Motor neuron (in vitro differentiated cells): Measurements from ENCODE around the gene CACNB4. TPM values are rescaled to one million over a fixed set of nuclear protein-coding genes. Genes with fewer than 3 reads are reported as not detected.
"Not testable (repeated sequence)": the region's sequence is repeated elsewhere in the genome, so short reads cannot be mapped to it uniquely, and the experiment has no call there.

Source experiments
- ATAC-seq, 8 experiments: fragments of 200-7000 bp; cut with Tn5 transposase; replicated peaks in 6 of 8; 2 replicates each; pipeline ENCODE4 v1.8.0; 2021; ENCODE audit warnings: mild to moderate bottlenecking in 8 of 8, moderate library complexity in 8 of 8
- H3K27ac ChIP-seq, 2 donors: fragments of 250-450 bp; sonication (Bioruptor Pico); 2 replicates each; pipeline ENCODE4 v1.9.0; 2021; ENCODE audit warnings: antibody characterized with exemption in 2 of 2, mild to moderate bottlenecking in 2 of 2, moderate library complexity in 1 of 2
- H3K4me1 ChIP-seq, 2 donors: fragments of 250-450 bp; sonication (Bioruptor Pico); replicated peaks in 1 of 2; 2 replicates each; pipeline ENCODE4 v1.6.1; 2021; ENCODE audit warnings: antibody characterized with exemption in 2 of 2, mild to moderate bottlenecking in 2 of 2, moderate library complexity in 1 of 2
- H3K4me3 ChIP-seq, 5 donors: fragments of 250-450 bp; sonication (Bioruptor Pico); 2 replicates each; pipeline ENCODE4 v1.9.0; 2021; ENCODE audit warnings: antibody characterized with exemption in 5 of 5, mild to moderate bottlenecking in 5 of 5, moderate library complexity in 4 of 5
- WGBS, 10 experiments: fragments of 450-650 bp; shearing (Covaris generic); methylation state at CpG; one replicate each; pipeline ENCODE4 v1.0.0; 2022; 5-methylcytosine and 5-hydroxymethylcytosine counted together
- in situ Hi-C, 9 experiments: fragments of 400-800 bp; cut with MboI; loops; one replicate each; pipeline ENCODE4 v1.15.0; 2021; ENCODE audit warnings: low sequenced_read_pairs in 9 of 9, low pct_unique_long_range_greater_than_20kb in 2 of 9; ENCODE audit not compliant: unreplicated experiment in 9 of 9
- total RNA-seq, 8 experiments: library from RNA; unstranded; fragments of 300-600 nt; gene quantifications; 2 replicates each; pipeline versions ENCODE4 v1.2.3 to v1.2.4, GENCODE V29; 2022

Gene CACNB4
- total RNA-seq, 8 experiments from 2014 or later, result 6.7 to 116 (median 19.0) TPM

GRCh38 chr2:152038441-152038958, 60.3 kb downstream of the CACNB4 start:
- in situ Hi-C loops, result loop anchor here in 4 of 9 experiments (25.0 kb wide), 3 partner anchors 99 to 599 kb away; no protein-coding TSS in a partner anchor
- ATAC-seq, result peak in 5 of 8 experiments; percentile 7 to 31 (median 23)
- Histone ChIP-seq H3K4me3 (no peak overlapping the region), H3K27ac (no peak overlapping the region), H3K4me1 (peaks cover 0 to 6% of the 10 kb centered on the region in 2 donors)
- WGBS, 10 experiments, result 58 to 89% (median 68%) methylated on average over 1 to 4 of the region's 5 CpGs; no CpG with 5 or more reads in 3 of the 10 experiments

GRCh38 chr2:152037743-152038435, 61.0 kb downstream of the CACNB4 start:
- ATAC-seq, result peak in 6 of 8 experiments; percentile 12 to 67 (median 42)
- Histone ChIP-seq H3K4me1 (peaks cover 0 to 6% of the 10 kb centered on the region in 2 donors), H3K27ac (no peak overlapping the region), H3K4me3 (no peak overlapping the region)
- WGBS, 10 experiments, result 33 to 100% (median 100%) methylated on average over 1 to 4 of the region's 6 CpGs; no CpG with 5 or more reads in 5 of the 10 experiments
- in situ Hi-C loops, result loop anchor here in 4 of 9 experiments (25.0 kb wide), 3 partner anchors 99 to 599 kb away; no protein-coding TSS in a partner anchor

- WGBS, 10 experiments, result 16 to 93% (median 43%) methylated on average over 2 to 10 of the region's 10 CpGs; no CpG with 5 or more reads in 1 of the 10 experiments
- in situ Hi-C loops, result loop anchor here in 4 of 9 experiments (25.0 kb wide), 3 partner anchors 100 to 600 kb away; no protein-coding TSS in a partner anchor
- Histone ChIP-seq H3K4me3 (no peak overlapping the region), H3K4me1 (no peaks in the 10 kb centered on the region), H3K27ac (no peak overlapping the region)
- ATAC-seq, result peak; percentile 53 to 90 (median 80)
Measured at GRCh38 chr2:152036611-152037469, 62.0 kb downstream of the CACNB4 start.

GRCh38 chr2:152034257-152034801, 64.5 kb downstream of the CACNB4 start:
- no peak overlapping the region for H3K4me3 ChIP-seq
- H3K27ac ChIP-seq, result no peak overlapping the region
- no peaks in the 10 kb centered on the region for H3K4me1 ChIP-seq
- 24 to 93% (median 60%) methylated on average over 2 to 7 of the region's 7 CpGs; no CpG with 5 or more reads in 2 of the 10 experiments for WGBS, 10 experiments
- ATAC-seq, result no peak
- in situ Hi-C loops, result loop anchor here in 4 of 9 experiments (25.0 kb wide), 3 partner anchors 103 to 603 kb away; no protein-coding TSS in a partner anchor

- Histone ChIP-seq H3K27ac (no peak overlapping the region), H3K4me1 (no peaks in the 10 kb centered on the region), H3K4me3 (no peak overlapping the region)
- in situ Hi-C loops, result loop anchor here in 4 of 9 experiments (25.0 kb wide), 3 partner anchors 104 to 604 kb away; no protein-coding TSS in a partner anchor
- ATAC-seq, result no peak
- WGBS, 10 experiments, result 62 to 100% (median 75%) methylated on average over 1 to 12 of the region's 12 CpGs
Measured at GRCh38 chr2:152033011-152033925, 65.6 kb downstream of the CACNB4 start.

- Histone ChIP-seq H3K27ac (no peak overlapping the region), H3K4me3 (no peak overlapping the region), H3K4me1 (no peaks in the 10 kb centered on the region)
- peak in 2 of 8 experiments; percentile 39 to 45 for ATAC-seq
- WGBS, 10 experiments, result 60 to 94% (median 83%) methylated on average over 2 to 5 of the region's 7 CpGs; no CpG with 5 or more reads in 3 of the 10 experiments
- in situ Hi-C loops, result loop anchor here in 4 of 9 experiments (25.0 kb wide), 3 partner anchors 105 to 605 kb away; no protein-coding TSS in a partner anchor
Measured at GRCh38 chr2:152031747-152032306, 67.0 kb downstream of the CACNB4 start.

GRCh38 chr2:152030596-152031328, 68.1 kb downstream of the CACNB4 start:
- not testable (repeated sequence) for H3K4me3 ChIP-seq, H3K27ac ChIP-seq, H3K4me1 ChIP-seq, ATAC-seq
- WGBS, 10 experiments, result 50 to 100% (median 83%) methylated on average over 1 to 4 of the region's 4 CpGs; no CpG with 5 or more reads in 1 of the 10 experiments
- in situ Hi-C loops, result loop anchor here in 4 of 9 experiments (25.0 kb wide), 3 partner anchors 107 to 607 kb away; no protein-coding TSS in a partner anchor

- H3K27ac ChIP-seq, result no peak overlapping the region
- WGBS, 10 experiments, result 24 to 91% (median 71%) methylated on average over 2 to 5 of the region's 5 CpGs; no CpG with 5 or more reads in 1 of the 10 experiments
- in situ Hi-C loops, result loop anchor here in 4 of 9 experiments (25.0 kb wide), 3 partner anchors 109 to 609 kb away; no protein-coding TSS in a partner anchor
- ATAC-seq, result peak in 3 of 8 experiments; percentile 22 to 40 (median 23)
- H3K4me3 ChIP-seq, result no peak overlapping the region
- H3K4me1 ChIP-seq, result no peaks in the 10 kb centered on the region
Measured at GRCh38 chr2:152028182-152028862, 70.5 kb downstream of the CACNB4 start.

GRCh38 chr2:152025678-152026287, 73.1 kb downstream of the CACNB4 start:
- ATAC-seq, result peak; percentile 83 to 99 (median 99)
- Histone ChIP-seq H3K4me1 (no peaks in the 10 kb centered on the region), H3K4me3 (peak overlapping the region; percentile 24 to 41 (median 36)), H3K27ac (no peak overlapping the region)
- WGBS, 10 experiments, result 0 to 100% (median 7%) methylated on average over 1 to 9 of the region's 15 CpGs
- in situ Hi-C loops, result loop anchor here in 4 of 9 experiments (25.0 kb wide), 3 partner anchors 112 to 612 kb away; no protein-coding TSS in a partner anchor

GRCh38 chr2:152024477-152024876, 74.4 kb downstream of the CACNB4 start:
- Histone ChIP-seq H3K27ac (no peak overlapping the region), H3K4me1 (no peaks in the 10 kb centered on the region), H3K4me3 (no peak overlapping the region)
- ATAC-seq, result no peak
- in situ Hi-C loops, result loop anchor here in 2 of 9 experiments (25.0 kb wide), 2 partner anchors 212 to 387 kb away; no protein-coding TSS in a partner anchor
- WGBS, 10 experiments, result 69 to 100% (median 83%) methylated on average over 2 of the region's 2 CpGs; no CpG with 5 or more reads in 6 of the 10 experiments
